Measurements from ENCODE around the gene RPE.

DNA sequence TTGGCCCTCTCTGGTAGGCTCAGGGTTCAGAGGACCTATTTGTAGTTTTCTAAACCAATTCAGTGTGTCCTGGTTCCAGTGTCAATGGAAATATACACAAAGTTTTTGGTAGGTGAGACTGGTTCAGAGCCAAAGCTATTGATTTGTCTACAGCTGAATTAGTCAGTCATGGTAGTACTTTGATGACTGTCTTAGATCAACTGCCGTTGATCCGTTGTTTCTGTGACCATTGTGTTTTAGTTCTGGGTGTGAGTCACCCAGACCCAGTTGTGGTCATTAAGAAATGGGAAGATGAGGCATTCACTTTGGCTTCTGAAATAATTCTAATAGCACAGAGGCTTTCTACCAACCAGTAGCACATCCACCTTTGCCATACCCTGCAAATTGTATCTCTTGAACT is 16.0 kb upstream of the RPE start:
- TF ChIP-seq CTCF (IDR thresholded peaks at IDR 0.05; ENCODE audit: low read depth, low read length, poor library complexity, severe bottlenecking): no peak
- TF ChIP-seq EZH2phosphoT487 (IDR thresholded peaks at IDR 0.05; ENCODE audit: borderline replicate concordance, low read length): no peak

Data from DOHH2 (cell line).